ENCODE measurements around the gene GCSAML.
"Not testable (repeated sequence)": the region's sequence is repeated elsewhere in the genome, so short reads cannot be mapped to it uniquely, and the experiment has no call there.

GCSAML gene

GRCh38 chr1:247548769-247549182 lies at the start of gene GCSAML:
TSS of gene GCSAML (plus strand) at chr1:247549134. CDS start at chr1:247549192, 58 bp downstream.
- DNase-seq (ENCODE audit: low spot score), result no peak

GRCh38 chr1:247500865-247501264 lies 48.1 kb upstream of the GCSAML start:
- DNase-seq (ENCODE audit: low spot score), result no peak

GRCh38 chr1:247506831-247507230 lies 42.1 kb upstream of the GCSAML start:
- no peak for DNase-seq (ENCODE audit: low spot score)

- DNase-seq (ENCODE audit: low spot score), result no peak
Observed at GRCh38 chr1:247517795-247518612, 30.9 kb upstream of the GCSAML start.

GRCh38 chr1:247518613-247518891 lies 30.4 kb upstream of the GCSAML start:
- no peak for DNase-seq (ENCODE audit: low spot score)

GRCh38 chr1:247521886-247522285 lies 27.0 kb upstream of the GCSAML start:
- DNase-seq (ENCODE audit: low spot score), result not testable (repeated sequence)

- peak; percentile 36 for DNase-seq (ENCODE audit: low spot score)
Observed at GRCh38 chr1:247528812-247529474, 20.0 kb upstream of the GCSAML start.

GRCh38 chr1:247529771-247530355 lies 19.1 kb upstream of the GCSAML start:
- DNase-seq (ENCODE audit: low spot score), result no peak

- DNase-seq (ENCODE audit: low spot score), result no peak
Observed at GRCh38 chr1:247530785-247531184, 18.1 kb upstream of the GCSAML start.

- no peak for DNase-seq (ENCODE audit: low spot score)
Observed at GRCh38 chr1:247531937-247532336, 17.0 kb upstream of the GCSAML start.

GRCh38 chr1:247535402-247535801 lies 13.5 kb upstream of the GCSAML start:
- no peak for DNase-seq (ENCODE audit: low spot score)

- DNase-seq (ENCODE audit: low spot score), result no peak
Observed at GRCh38 chr1:247536340-247536739, 12.6 kb upstream of the GCSAML start, which contains the start of gene OR2C3. TSS of gene OR2C3 (minus strand) at chr1:247536440. CDS start at chr1:247532511, 3,929 bp downstream.

- no peak for DNase-seq (ENCODE audit: low spot score)
Observed at GRCh38 chr1:247538561-247538960, 10.4 kb upstream of the GCSAML start.

GRCh38 chr1:247539215-247539614 lies 9.7 kb upstream of the GCSAML start:
- DNase-seq (ENCODE audit: low spot score), result no peak

- DNase-seq (ENCODE audit: low spot score), result no peak
Observed at GRCh38 chr1:247540581-247540980, 8.4 kb upstream of the GCSAML start.

- no peak for DNase-seq (ENCODE audit: low spot score)
Observed at GRCh38 chr1:247542811-247543210, 6.1 kb upstream of the GCSAML start.

GRCh38 chr1:247548092-247548491 lies 842 bp upstream of the GCSAML start:
- DNase-seq (ENCODE audit: low spot score), result no peak

GRCh38 chr1:247551721-247552120 lies 2.8 kb downstream of the GCSAML start:
- DNase-seq (ENCODE audit: low spot score), result no peak

GRCh38 chr1:247552231-247552630 lies 3.3 kb downstream of the GCSAML start:
- no peak for DNase-seq (ENCODE audit: low spot score)

GRCh38 chr1:247557926-247558674 lies 9.2 kb downstream of the GCSAML start:
- no peak for DNase-seq (ENCODE audit: low spot score)

GRCh38 chr1:247561711-247562110 lies 12.8 kb downstream of the GCSAML start:
- DNase-seq (ENCODE audit: low spot score), result no peak

- DNase-seq (ENCODE audit: low spot score), result no peak
Observed at GRCh38 chr1:247562198-247562597, 13.3 kb downstream of the GCSAML start.
